Mucosa of descending colon (tissue), 3 donors: Measurements from ENCODE around the gene TNFAIP1. TPM values are rescaled to one million over a fixed set of nuclear protein-coding genes. Genes with fewer than 3 reads are reported as not detected.

Source experiments
- ATAC-seq: fragments of 200-7000 bp; cut with Tn5 transposase; one replicate; pipeline ENCODE4 v1.9.1; 2020; ENCODE audit warnings: mild to moderate bottlenecking, moderate library complexity
- DNase-seq, 3 donors: peaks; one replicate each; pipeline ENCODE4 v3.0.0-alpha.2; 2020
- H3K36me3 ChIP-seq: fragments of 200-600 bp; one replicate; pipeline ENCODE4 v1.8.0; 2021; ENCODE audit warnings: low read depth, mild to moderate bottlenecking
- H3K4me1 ChIP-seq: fragments of 200-600 bp; one replicate; pipeline ENCODE4 v1.8.0; 2021; ENCODE audit warnings: low read depth, mild to moderate bottlenecking
- H3K4me3 ChIP-seq: fragments of 200-600 bp; one replicate; pipeline ENCODE4 v1.8.0; 2021; ENCODE audit warnings: mild to moderate bottlenecking
- H3K9me3 ChIP-seq: fragments of 200-600 bp; one replicate; pipeline ENCODE4 v1.8.0; 2021; ENCODE audit warnings: mild to moderate bottlenecking
- intact Hi-C, 2 donors: fragments of 100-400 bp; cut with DNase I in 1 of 2; cut with micrococcal nuclease in 1 of 2; formaldehyde crosslinking; loops; one replicate each; pipeline versions ENCODE4 v1.11.0 to v1.11.1; 2022; cut with DNase I, micrococcal nuclease
- total RNA-seq, 3 donors: library from RNA; stranded (reverse); fragmentation: NEBNext Ultra II Directional in 2 of 3; extraction: Animal tissue kit (Norgen Biotek cat#: 25700) in 2 of 3; gene quantifications; one replicate each; pipeline versions ENCODE4 v1.2.1 to v1.2.4, GENCODE V29; 2021 to 2023
- TF ChIP-seq, protein P1 (sequence below): fragments of 200-600 bp; IDR thresholded peaks from one replicate; pipeline ENCODE4 v1.8.0; 2022; ENCODE audit warnings: antibody characterized with exemption, mild to moderate bottlenecking
- donor health status: DM: no; HTN: no; CAD: no; lungs with moderate emphysema.
- donor health status: DM: no; HTN: no; CAD: no.
- donor health status: DM: no; HTN: yes; CAD: no.

The TNFAIP1 gene
- total RNA-seq, 3 donors from 2014 or later = 36.8 to 38.4 (median 36.8) TPM

DNA sequence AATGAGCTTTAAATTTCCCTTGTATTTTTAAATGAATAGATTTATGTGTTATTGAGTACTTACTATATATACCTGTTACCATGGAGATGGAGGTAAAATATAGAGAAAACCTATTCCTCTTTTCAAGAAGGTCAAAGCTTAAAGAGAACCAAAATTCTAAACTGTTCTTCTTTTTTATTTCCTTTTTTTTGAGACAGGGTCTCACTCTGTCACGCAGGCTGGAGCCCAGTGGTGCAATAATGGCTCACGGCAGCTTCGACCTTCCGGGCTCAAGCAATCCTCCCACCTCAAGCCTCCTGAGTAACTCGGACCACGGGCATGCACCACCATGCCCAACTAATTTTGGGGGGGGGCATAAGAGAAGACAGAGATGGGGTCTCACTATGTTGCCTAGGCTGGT, 41.6 kb upstream of the TNFAIP1 start:
- TF ChIP-seq, protein P1, sequence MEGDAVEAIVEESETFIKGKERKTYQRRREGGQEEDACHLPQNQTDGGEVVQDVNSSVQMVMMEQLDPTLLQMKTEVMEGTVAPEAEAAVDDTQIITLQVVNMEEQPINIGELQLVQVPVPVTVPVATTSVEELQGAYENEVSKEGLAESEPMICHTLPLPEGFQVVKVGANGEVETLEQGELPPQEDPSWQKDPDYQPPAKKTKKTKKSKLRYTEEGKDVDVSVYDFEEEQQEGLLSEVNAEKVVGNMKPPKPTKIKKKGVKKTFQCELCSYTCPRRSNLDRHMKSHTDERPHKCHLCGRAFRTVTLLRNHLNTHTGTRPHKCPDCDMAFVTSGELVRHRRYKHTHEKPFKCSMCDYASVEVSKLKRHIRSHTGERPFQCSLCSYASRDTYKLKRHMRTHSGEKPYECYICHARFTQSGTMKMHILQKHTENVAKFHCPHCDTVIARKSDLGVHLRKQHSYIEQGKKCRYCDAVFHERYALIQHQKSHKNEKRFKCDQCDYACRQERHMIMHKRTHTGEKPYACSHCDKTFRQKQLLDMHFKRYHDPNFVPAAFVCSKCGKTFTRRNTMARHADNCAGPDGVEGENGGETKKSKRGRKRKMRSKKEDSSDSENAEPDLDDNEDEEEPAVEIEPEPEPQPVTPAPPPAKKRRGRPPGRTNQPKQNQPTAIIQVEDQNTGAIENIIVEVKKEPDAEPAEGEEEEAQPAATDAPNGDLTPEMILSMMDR = no peak
- Histone ChIP-seq H3K9me3 (no peaks in the 10 kb centered on the region), H3K36me3 (no peaks in the 10 kb centered on the region), H3K4me3 (no peak overlapping the region), H3K4me1 (no peaks in the 10 kb centered on the region)
- ATAC-seq (no peak), DNase-seq (no peak)
- intact Hi-C loops = no loop called here

DNA sequence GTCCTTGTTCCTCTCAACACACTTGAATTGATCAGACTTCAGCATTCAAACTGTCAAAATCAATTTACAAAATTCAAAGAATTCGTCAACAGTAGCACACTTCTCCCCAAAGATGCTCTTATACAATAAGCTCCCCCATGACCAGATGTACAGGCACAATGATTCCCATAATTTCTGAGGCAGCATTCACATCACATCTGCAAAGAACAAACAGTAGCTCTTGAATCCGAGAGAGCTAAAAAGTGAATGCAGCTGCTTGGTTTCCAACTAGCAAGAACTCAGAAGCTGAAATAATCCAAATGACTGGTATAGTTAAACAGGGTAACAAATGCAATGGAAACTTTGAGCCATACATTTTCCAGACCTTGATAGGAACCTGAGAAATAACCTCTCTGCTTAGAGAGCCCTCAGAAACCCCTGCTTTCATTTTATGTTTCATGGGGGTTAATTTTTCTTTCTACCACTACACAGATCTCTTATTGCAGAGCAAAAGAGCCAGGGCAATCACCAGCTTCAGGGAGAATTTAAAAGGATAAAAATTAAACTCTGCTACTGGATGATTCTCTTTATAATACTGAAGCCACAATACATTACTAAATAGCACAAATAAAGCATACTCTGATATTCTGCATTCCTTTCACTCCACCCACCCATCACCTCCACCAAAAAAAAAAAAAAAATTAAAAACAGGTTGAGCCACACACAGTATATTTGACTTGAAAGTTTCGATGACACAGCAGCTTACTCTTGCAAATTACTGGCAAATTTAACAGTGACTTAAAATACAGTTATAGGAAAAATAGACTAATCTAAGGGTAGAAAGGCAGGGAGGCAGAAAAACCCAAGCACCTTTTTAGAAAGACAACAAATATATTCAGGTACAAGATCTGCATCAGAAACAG, 39.6 kb upstream of the TNFAIP1 start:
- DNase-seq (no peak), ATAC-seq (no peak)
- intact Hi-C loops = no loop called here
- no peaks in the 10 kb centered on the region for H3K4me1 ChIP-seq
- H3K36me3 ChIP-seq = no peaks in the 10 kb centered on the region
- no peak overlapping the region for H3K4me3 ChIP-seq
- TF ChIP-seq, protein P1 = no peak
- H3K9me3 ChIP-seq = no peaks in the 10 kb centered on the region

DNA sequence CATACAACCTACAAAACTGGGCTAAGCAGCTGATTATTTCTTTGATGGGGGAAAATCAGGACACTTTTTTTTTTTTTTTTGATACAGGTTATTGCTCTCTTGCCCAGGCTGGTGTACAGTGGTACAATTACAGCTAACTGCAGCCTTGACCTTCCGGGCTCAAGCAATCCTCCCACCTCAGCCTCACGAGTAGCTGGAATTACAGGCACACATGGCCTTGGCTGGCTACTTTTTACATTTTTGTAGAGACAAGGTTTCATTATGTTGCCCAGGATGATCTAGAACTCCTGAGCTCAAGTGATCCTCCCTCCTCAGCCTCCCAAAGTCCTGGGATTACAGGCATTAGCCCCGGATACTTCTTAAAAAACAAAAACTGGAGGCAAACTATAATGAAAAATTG, 37.1 kb upstream of the TNFAIP1 start:
- Histone ChIP-seq H3K36me3 (no peaks in the 10 kb centered on the region), H3K4me1 (no peaks in the 10 kb centered on the region), H3K9me3 (no peaks in the 10 kb centered on the region), H3K4me3 (no peak overlapping the region)
- intact Hi-C loops = no loop called here
- TF ChIP-seq, protein P1 = no peak
- ATAC-seq (no peak), DNase-seq (no peak)

DNA sequence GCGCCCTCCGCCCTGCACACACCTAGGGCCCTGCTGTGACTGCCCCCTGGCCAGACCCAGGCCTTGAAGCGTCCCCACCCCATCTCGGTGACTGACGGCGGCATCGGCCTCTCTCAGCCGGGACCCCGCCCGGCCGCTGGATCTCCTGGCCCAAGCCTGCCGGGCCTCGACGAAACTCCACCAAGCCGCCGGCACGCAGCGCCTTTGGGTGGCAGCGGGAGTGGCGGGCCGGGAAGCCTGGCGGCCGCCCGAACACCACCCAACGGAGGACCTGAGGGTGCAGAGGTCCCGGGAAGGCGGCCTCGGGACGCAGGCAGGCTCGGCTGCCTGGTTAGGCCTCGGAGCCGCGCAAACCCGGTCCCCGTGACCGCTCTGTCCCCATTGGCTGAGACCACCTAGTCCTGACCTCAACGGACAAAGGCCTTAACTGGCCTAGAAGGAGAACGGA, 28.6 kb upstream of the TNFAIP1 start:
- TF ChIP-seq, protein P1 = no peak
- Histone ChIP-seq H3K9me3 (no peaks in the 10 kb centered on the region), H3K4me1 (no peaks in the 10 kb centered on the region), H3K4me3 (no peak overlapping the region), H3K36me3 (no peaks in the 10 kb centered on the region)
- no peak for ATAC-seq
- intact Hi-C loops = no loop called here
- no peak for DNase-seq

DNA sequence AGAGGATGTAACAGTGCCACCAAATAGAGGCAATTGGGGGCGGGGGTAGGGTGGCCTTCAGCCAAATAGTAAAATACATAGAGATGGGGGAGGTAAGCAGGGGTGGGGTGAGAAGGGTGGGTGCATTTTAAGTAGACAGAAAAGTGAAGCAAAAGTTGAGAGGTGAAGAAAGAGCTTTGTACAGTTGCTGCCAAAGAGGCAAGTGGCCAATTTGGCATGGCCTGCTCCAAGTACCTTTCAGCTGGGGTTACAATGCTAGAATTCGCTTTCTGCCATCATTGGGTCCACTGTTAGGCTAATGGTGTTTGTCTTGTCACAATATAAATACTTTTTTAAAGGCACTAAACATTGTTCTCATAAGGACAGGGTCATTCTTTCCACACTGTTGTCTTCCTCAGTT, 21.7 kb upstream of the TNFAIP1 start:
- ATAC-seq (no peak), DNase-seq (no peak)
- H3K4me1 ChIP-seq = peaks cover 6% of the 10 kb centered on the region
- H3K4me3 ChIP-seq = no peak overlapping the region
- H3K9me3 ChIP-seq = no peaks in the 10 kb centered on the region
- TF ChIP-seq, protein P1 = no peak
- no peaks in the 10 kb centered on the region for H3K36me3 ChIP-seq
- intact Hi-C loops = no loop called here
